KG1 (cell line): ENCODE measurements around the gene RHBDD1.

ENCODE experiments used
- DNase-seq: peaks from one replicate; lab custom pipeline; 2025; lab: John Stamatoyannopoulos, UW

The RHBDD1 gene

GRCh38 chr2:226932443-226932842 is 96.6 kb downstream of the RHBDD1 start:
- no peak for DNase-seq

DNA sequence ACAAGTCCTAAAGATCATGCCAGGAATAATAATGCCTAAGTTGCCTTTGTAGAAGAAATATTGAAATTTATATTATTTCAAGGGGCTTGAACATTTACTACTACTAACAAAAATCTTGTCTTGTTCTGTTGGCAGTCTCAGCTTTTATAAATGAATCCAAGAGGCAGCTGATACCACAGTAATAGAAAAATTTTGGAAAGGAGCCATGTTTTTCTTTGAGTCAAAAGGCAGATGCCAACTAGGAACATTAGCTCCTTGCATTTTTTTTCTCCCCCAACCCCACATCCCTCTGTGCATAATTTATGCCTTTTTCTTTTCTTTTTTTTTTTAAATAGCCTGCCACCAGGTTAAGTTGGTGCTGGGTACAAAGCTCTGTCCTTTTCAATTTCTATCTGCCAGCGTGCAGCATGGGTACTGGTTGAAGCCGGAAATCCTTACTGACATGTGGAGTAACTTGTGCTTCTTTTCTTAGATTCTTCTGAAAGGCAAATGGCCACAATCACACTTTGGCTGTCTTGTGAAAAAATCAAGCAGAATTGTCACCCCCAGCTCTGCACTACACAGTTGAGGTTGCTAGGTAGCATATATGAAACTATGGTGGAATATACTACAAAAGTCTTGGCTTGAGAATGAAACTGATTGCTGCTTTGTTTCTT is 98.8 kb downstream of the RHBDD1 start:
- no peak for DNase-seq

DNA sequence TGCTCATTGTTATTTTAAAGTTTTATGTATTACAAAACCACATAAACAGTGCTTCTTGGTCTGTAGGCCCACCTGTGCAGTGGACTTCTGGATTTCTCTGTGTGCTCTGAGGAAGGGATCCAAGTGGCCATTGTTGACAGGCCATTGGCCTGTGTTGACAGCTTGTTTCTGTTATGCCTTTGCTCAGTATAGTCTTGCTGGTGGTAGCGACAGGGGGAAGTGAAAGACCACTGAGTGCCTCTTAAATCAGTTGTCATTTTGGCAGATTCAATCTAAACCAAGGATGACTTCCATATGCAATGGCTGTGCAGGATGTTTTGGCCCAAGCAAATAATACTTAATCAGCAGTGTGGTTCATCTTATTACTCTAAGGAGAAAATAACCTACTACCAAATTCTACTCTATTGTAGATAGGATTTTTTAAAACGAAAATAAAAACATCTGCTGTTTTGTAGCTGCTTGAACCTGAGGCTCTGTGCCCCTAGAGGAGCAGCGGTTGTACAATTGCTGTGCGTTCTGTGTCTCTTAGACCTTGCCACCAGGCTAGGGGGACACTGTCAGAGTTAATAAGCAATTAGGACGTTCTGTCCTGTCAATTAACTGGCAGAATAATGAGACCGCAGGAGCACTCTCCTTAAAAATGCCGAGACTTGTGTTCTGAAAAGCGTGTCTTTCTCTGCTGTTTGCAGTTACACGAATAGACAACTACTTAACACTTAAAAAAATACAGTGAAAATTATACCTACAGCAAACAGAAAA is 108.2 kb downstream of the RHBDD1 start:
- DNase-seq = no peak

DNA sequence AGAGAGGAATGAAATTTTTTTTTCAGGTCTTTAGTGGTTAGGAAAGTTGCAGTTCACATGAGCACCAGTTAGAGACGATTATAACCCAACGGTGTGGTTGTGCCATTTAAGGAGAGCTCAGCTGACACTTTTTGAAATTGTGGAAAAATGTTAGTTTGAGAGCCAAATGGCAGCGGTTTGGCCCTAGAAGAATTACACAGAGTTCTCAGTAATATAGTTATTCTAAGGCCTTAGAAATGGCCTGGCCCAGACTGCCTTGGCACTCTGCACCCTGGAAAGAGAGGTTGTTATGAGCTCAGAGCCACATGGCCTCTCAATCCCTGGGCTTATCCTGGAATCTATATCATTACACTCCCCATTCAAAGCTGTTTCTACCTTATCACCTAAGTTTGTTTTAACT is 117.4 kb downstream of the RHBDD1 start:
- DNase-seq = no peak

GRCh38 chr2:226953826-226954225 is 118.0 kb downstream of the RHBDD1 start:
- no peak for DNase-seq

GRCh38 chr2:226956659-226957058 is 120.8 kb downstream of the RHBDD1 start:
- no peak for DNase-seq

GRCh38 chr2:226959418-226959817 is 123.6 kb downstream of the RHBDD1 start:
- no peak for DNase-seq

DNA sequence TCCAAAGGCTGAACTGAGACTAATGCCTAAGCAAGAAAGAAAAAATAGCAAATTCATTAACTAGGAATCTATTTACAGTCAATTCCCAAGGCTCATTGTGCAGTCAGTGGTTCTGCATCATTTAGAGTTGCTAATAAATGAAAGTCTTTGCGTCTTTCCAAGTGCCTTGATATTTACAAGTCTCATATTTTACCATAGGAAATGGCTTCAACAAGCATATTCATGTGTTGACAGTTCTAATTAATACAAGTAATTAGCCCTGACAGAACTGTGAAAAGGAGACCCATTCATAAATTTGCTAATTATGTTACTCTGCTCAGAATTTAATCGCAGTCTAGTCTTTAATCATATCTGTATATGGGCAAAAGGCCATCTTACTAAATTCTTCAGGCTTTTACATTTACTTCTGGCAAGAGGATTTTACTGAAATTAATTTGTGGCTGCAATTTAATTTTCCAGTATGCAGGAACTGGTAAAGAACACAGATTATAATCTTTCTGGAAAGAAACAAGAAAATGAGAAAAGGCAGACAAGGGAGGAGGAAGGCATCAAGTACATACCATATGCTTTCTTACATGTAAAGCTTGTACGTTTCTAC is 126.4 kb downstream of the RHBDD1 start:
- no peak for DNase-seq

DNA sequence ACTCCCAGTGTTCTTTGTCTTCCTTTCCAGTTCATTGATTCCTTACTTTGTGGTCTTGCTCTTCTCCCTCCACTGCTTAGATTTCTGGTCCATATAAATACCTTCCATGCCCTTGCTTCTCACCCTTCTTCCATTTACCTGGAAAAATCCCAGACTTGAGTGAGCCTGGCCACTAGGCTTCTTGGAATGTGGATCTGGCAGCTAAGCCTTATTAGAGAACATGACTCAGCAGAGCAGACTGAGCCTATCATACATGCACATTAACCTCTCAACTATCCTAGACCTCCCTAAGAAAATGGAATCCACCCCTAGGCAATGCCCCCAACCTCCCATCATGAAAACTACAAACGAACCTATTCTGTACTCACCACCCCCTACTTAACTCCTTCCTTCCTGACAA is 127.7 kb downstream of the RHBDD1 start:
- DNase-seq = no peak

GRCh38 chr2:226965376-226965775 is 129.5 kb downstream of the RHBDD1 start:
- DNase-seq = no peak

GRCh38 chr2:226969417-226970080 is 133.7 kb downstream of the RHBDD1 start:
- DNase-seq = no peak

- DNase-seq = no peak
These were observed 134.5 kb downstream of the RHBDD1 start for GRCh38 chr2:226970362-226970761.

DNA sequence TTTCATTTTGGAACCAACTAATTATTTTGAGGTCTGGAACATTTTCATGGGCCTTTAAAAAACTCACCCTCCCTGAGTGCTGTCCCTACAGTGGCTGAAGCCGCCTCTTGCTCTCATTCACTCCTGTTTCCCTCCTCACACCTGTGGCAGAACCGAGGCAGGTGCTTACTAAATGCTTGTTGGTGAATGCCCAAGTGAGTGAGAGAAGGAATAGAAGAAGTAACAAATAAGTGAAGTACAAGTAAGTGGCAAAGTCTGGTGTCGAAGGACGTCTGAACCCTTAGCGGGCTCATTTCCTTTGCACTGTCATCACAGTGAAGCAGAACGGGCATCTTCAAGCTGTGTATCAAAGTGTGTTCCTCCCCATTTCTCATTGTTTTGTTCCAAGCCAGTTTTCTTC is 135.2 kb downstream of the RHBDD1 start:
- no peak for DNase-seq

DNA sequence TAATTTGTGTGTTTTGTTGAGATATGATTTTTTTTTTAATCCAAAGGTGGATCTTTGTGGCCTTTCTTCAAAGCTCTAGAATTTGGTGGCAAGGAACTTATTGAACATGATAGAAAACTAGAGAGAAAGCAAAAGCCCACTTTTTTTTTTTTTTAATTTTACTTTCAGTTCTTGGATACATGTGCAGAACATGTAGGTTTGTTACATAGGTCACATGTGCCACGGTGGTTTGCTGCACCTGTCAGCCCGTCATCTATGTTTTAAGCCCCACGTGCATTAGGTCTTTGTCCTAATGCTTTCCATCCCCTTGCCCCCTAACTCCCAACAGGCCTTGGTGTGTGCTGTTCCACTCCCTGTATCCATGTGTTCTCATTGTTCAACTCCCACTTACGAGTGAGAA is 135.9 kb downstream of the RHBDD1 start:
- no peak for DNase-seq

DNA sequence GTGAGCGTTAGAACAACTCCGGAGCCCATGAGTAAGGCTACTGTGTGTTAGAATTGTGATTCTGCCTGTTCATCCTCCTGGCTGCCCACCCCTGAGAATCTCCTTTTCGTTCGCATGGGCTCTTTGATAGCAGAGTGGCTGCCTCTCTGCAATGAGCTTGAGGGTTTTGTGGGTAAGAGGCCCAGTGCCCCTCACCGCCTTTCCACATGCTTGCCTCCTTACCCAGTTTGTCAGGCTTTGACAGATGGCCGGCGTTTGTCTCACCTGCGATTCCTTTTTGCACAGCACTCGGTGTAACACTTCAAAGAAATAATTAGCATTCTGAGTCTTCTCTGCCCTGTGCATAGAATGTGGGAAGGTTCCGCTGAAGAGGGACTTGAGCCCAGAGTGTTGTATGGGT is 138.0 kb downstream of the RHBDD1 start:
- DNase-seq = no peak

DNA sequence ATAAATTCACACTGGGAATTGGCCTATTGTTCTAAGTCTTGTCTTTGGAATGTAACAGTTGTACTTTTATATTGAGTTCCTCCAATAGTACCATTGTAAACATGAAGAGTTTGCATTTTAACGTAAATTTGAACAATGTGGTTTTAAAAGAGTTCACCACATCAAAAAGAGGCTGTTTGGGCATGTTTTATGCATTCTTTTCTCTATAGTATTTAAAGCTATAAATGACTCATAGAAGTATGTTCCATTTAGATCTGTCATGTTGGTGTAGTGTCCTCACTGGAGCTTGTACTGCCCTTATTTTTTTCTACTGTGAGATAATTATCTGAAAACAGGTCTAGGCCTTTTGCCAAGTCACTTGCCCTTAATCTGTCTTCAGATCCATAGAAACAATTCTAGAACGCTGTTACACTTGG is 141.9 kb downstream of the RHBDD1 start:
- DNase-seq = no peak

- no peak for DNase-seq
These were observed 142.4 kb downstream of the RHBDD1 start for GRCh38 chr2:226978300-226978699.

GRCh38 chr2:226979004-226979403 is 143.2 kb downstream of the RHBDD1 start:
- no peak for DNase-seq

DNA sequence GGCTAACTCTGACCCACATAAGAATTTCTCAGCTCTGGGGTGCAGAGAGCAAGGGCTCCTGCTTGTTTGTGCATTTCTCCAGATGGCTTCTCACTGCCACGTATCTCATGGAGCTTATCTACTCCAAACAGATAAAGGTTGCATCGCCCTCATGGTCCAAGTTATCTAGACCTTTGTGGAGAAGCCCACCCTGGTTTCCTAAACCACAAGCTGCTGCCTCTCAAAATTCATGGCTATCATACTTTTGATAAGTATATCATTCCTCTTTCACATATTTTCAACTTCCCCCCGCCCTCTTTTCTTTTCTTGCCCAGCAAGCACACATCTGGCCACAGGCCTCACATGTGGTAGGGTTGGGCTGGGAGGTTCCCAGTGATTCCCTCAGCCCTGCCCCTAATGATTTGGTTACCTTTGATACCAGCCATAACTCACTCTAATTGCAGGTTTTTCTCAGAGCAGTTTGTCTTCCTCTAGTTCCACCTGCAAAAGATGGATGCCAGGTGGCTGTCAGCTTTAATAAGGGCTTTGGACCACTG is 146.0 kb downstream of the RHBDD1 start:
- no peak for DNase-seq

GRCh38 chr2:226983895-226984749 is 148.3 kb downstream of the RHBDD1 start:
- DNase-seq = no peak

GRCh38 chr2:226984750-226985582 is 149.1 kb downstream of the RHBDD1 start:
- DNase-seq = no peak
